ENCODE measurements around the gene CDC42. TPM values are rescaled to one million over a fixed set of nuclear protein-coding genes. Genes with fewer than 3 reads are reported as not detected.

The CDC42 gene
- polyA plus RNA-seq, 5 donors: 323 to 425 (median 352) TPM

GRCh38 chr1:22105611-22106207, 53.2 kb downstream of the CDC42 start:
- peak in 1 of 2 donors; percentile 38 for DNase-seq

- no peak for DNase-seq
Measured at GRCh38 chr1:22107126-22107525, 54.6 kb downstream of the CDC42 start.

GRCh38 chr1:22108339-22109105, 56.0 kb downstream of the CDC42 start:
- DNase-seq: no peak

- DNase-seq: no peak
Measured at GRCh38 chr1:22110016-22110415, 57.5 kb downstream of the CDC42 start.

GRCh38 chr1:22111115-22111514, 58.6 kb downstream of the CDC42 start:
- no peak for DNase-seq

GRCh38 chr1:22111620-22112019, 59.1 kb downstream of the CDC42 start:
- DNase-seq: no peak

- DNase-seq: no peak
Measured at GRCh38 chr1:22112554-22112953, 60.0 kb downstream of the CDC42 start.

GRCh38 chr1:22114083-22115012, 61.8 kb downstream of the CDC42 start:
- DNase-seq: peak; percentile 69 to 70

- DNase-seq: no peak
Measured at GRCh38 chr1:22115286-22115685, 62.8 kb downstream of the CDC42 start.

GRCh38 chr1:22117238-22117637, 64.7 kb downstream of the CDC42 start:
- DNase-seq: no peak

- DNase-seq: peak in 1 of 2 donors; percentile 32
Measured at GRCh38 chr1:22117851-22118250, 65.3 kb downstream of the CDC42 start.

- DNase-seq: no peak
Measured at GRCh38 chr1:22118291-22118992, 65.9 kb downstream of the CDC42 start.

GRCh38 chr1:22119626-22120468, 67.3 kb downstream of the CDC42 start:
- no peak for DNase-seq

GRCh38 chr1:22120469-22120790, 67.9 kb downstream of the CDC42 start:
- DNase-seq: no peak

GRCh38 chr1:22121421-22121911, 69.0 kb downstream of the CDC42 start:
- DNase-seq: no peak

GRCh38 chr1:22122273-22123070, 70.0 kb downstream of the CDC42 start:
- no peak for DNase-seq

GRCh38 chr1:22123071-22123390, 70.5 kb downstream of the CDC42 start:
- DNase-seq: no peak

GRCh38 chr1:22123901-22124404, 71.4 kb downstream of the CDC42 start:
- no peak for DNase-seq

- DNase-seq: no peak
Measured at GRCh38 chr1:22124592-22125229, 72.2 kb downstream of the CDC42 start.

Data from right lung (tissue), 5 donors.